H1 (cell line): ENCODE data around the gene GALNT15.

ENCODE experiments used
- CHD1 ChIP-seq: IDR thresholded peaks from 2 replicates; pipeline ENCODE4 v1.6.1; 2012; ENCODE audit warnings: low read depth, low read length, improper control_type of control experiment
- CTCF ChIP-seq, 3 experiments: IDR thresholded peaks; 1 replicate in 2 of 3; 2 replicates in 1 of 3; pipeline versions ENCODE4 v1.5.1 to v1.6.1; 2011; ENCODE audit warnings: low read length in 3 of 3, mild to moderate bottlenecking in 3 of 3, inconsistent platforms in 2 of 3, low read depth in 1 of 3, moderate library complexity in 1 of 3; ENCODE audit not compliant: insufficient read depth in 1 of 3; ENCODE audit errors: control extremely low read depth in 1 of 3
- EZH2 ChIP-seq: fragments of 200-600 bp; sonication (generic); IDR thresholded peaks from 2 replicates; pipeline ENCODE4 v1.7.1; 2012; ENCODE audit warnings: low read depth, mild to moderate bottlenecking, moderate library complexity, low read length, inconsistent platforms; ENCODE audit not compliant: severe bottlenecking
- POLR2A ChIP-seq, 2 experiments: IDR thresholded peaks; 1 replicate in 1 of 2; 2 replicates in 1 of 2; pipeline ENCODE4 v1.6.1; 2011; ENCODE audit warnings: low read depth in 2 of 2, low read length in 2 of 2, mild to moderate bottlenecking in 2 of 2; ENCODE audit errors: control extremely low read depth in 1 of 2
- POLR2AphosphoS5 ChIP-seq: IDR thresholded peaks from 2 replicates; pipeline ENCODE4 v1.6.1; 2011; ENCODE audit warnings: low read depth, low read length
- RBBP5 ChIP-seq: IDR thresholded peaks from 2 replicates; pipeline ENCODE4 v1.7.1; 2012; ENCODE audit warnings: low read depth, mild to moderate bottlenecking, inconsistent platforms, low read length, moderate library complexity, borderline replicate concordance
- SP1 ChIP-seq: IDR thresholded peaks from 2 replicates; pipeline ENCODE4 v1.6.1; 2011; ENCODE audit warnings: low read depth, low read length
- TCF12 ChIP-seq: IDR thresholded peaks from 2 replicates; pipeline ENCODE4 v1.6.1; 2011; ENCODE audit warnings: low read depth, mild to moderate bottlenecking, low read length

- no peak for TF ChIP-seq RBBP5
- no peak for TF ChIP-seq POLR2A (IDR thresholded peaks at IDR 0.05; ENCODE audit: control extremely low read depth in 1 of 2, low read depth in 2 of 2, low read length in 2 of 2)
- no peak for TF ChIP-seq CHD1
- TF ChIP-seq CTCF (IDR thresholded peaks at IDR 0.05; ENCODE audit: control extremely low read depth in 1 of 3, insufficient read depth in 1 of 3, low read depth in 1 of 3, low read length in 3 of 3): no peak
- TF ChIP-seq POLR2AphosphoS5: no peak
- no peak for TF ChIP-seq SP1
- TF ChIP-seq TCF12: no peak
- no peak for TF ChIP-seq EZH2
These were observed 30.3 kb downstream of the GALNT15 start for GRCh38 chr3:16204751-16205150.
